GM23248 (cell line): Measurements from ENCODE around the gene ANGEL1.

Source experiments
- EZH2 ChIP-seq: fragments of 200-600 bp; sonication (generic); IDR thresholded peaks from 2 replicates; pipeline ENCODE4 v1.6.1; 2018; ENCODE audit warnings: antibody characterized with exemption, mild to moderate bottlenecking; ENCODE audit not compliant: insufficient read depth, poor library complexity, severe bottlenecking
- EZH2phosphoT487 ChIP-seq: fragments of 200-600 bp; sonication (generic); IDR thresholded peaks from 2 replicates; pipeline ENCODE4 v1.6.1; 2018; ENCODE audit warnings: antibody characterized with exemption, moderate library complexity, mild to moderate bottlenecking, low read depth; ENCODE audit not compliant: insufficient read depth

GRCh38 chr14:76836029-76836630 is 23.4 kb upstream of the ANGEL1 start:
- TF ChIP-seq EZH2 (no peak), EZH2phosphoT487 (no peak)
